ENCODE results near the gene S100A10.
A peak's percentile ranks its signal among the peaks of the same experiment; 100 is the strongest.

S100A10 gene

GRCh38 chr1:151991663-151992302 is 1.9 kb downstream of the S100A10 start:
- Histone ChIP-seq H3K27ac (ENCODE audit: low read depth, low read length) (no peak overlapping the region), H2AFZ (ENCODE audit: low read depth, low read length, severe bottlenecking) (no peak overlapping the region), H3K79me2 (ENCODE audit: insufficient read depth, low read length) (no peaks in the 10 kb centered on the region), H3K9me2 (replicated peaks; ENCODE audit: insufficient read depth, low read length) (no peaks in the 10 kb centered on the region), H3K4me3 (ENCODE audit: insufficient read depth, low read length, poor library complexity, severe bottlenecking) (no peak overlapping the region), H3K36me3 (ENCODE audit: low read length) (no peaks in the 10 kb centered on the region), H3K4me2 (ENCODE audit: low read depth, low read length, poor library complexity, severe bottlenecking) (peak overlapping the region; percentile 51), H3F3A (ENCODE audit: insufficient read depth) (peaks cover 10% of the 10 kb centered on the region), H3K9ac (ENCODE audit: low read length) (no peak overlapping the region), H4K20me1 (ENCODE audit: low read depth, low read length) (no peaks in the 10 kb centered on the region), H3K9me3 (ENCODE audit: insufficient read depth, low read length) (no peaks in the 10 kb centered on the region), H3K27me3 (ENCODE audit: low read length) (no peaks in the 10 kb centered on the region)
- TF ChIP-seq CTCF (IDR thresholded peaks at IDR 0.05; ENCODE audit: insufficient read depth, low read length, poor library complexity, severe bottlenecking) = no peak
- no peak for TF ChIP-seq EZH2phosphoT487 (conservative IDR thresholded peaks at IDR 0.05; ENCODE audit: low read length)

DNA sequence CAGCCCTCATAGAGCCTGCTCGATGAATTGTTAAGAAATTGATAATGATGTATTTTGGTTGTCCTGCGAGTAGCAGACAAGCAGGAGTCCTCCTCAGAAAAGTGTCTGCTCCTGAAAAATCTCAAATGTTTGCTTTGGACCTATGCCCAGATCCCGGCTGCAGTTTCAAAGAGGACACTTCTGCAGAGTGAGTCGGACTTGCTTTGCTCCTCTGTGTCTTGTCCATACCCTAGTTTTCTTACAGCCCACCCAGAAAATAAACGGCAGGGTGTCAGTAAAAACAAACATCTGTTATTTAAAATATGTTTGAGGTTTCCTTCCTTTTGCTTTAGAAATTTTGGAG is 2.8 kb downstream of the S100A10 start:
- Histone ChIP-seq H4K20me1 (ENCODE audit: low read depth, low read length) (no peaks in the 10 kb centered on the region), H3K79me2 (ENCODE audit: insufficient read depth, low read length) (no peaks in the 10 kb centered on the region), H3K4me2 (ENCODE audit: low read depth, low read length, poor library complexity, severe bottlenecking) (no peak overlapping the region), H3K27ac (ENCODE audit: low read depth, low read length) (no peak overlapping the region), H3K9ac (ENCODE audit: low read length) (no peak overlapping the region), H3K27me3 (ENCODE audit: low read length) (no peaks in the 10 kb centered on the region), H3K36me3 (ENCODE audit: low read length) (no peaks in the 10 kb centered on the region), H3K4me3 (ENCODE audit: insufficient read depth, low read length, poor library complexity, severe bottlenecking) (no peak overlapping the region), H3K9me2 (replicated peaks; ENCODE audit: insufficient read depth, low read length) (no peaks in the 10 kb centered on the region), H3K9me3 (ENCODE audit: insufficient read depth, low read length) (no peaks in the 10 kb centered on the region), H3F3A (ENCODE audit: insufficient read depth) (peaks cover 7% of the 10 kb centered on the region; the same call in 1 of the 2 replicates), H2AFZ (ENCODE audit: low read depth, low read length, severe bottlenecking) (no peak overlapping the region)
- TF ChIP-seq EZH2phosphoT487 (conservative IDR thresholded peaks at IDR 0.05; ENCODE audit: low read length) (no peak), CTCF (IDR thresholded peaks at IDR 0.05; ENCODE audit: insufficient read depth, low read length, poor library complexity, severe bottlenecking) (no peak)

- no peaks in the 10 kb centered on the region for H3K27me3 ChIP-seq (ENCODE audit: low read length)
- no peak overlapping the region for H3K4me3 ChIP-seq (ENCODE audit: insufficient read depth, low read length, poor library complexity, severe bottlenecking)
- no peaks in the 10 kb centered on the region for H4K20me1 ChIP-seq (ENCODE audit: low read depth, low read length)
- H3K27ac ChIP-seq (ENCODE audit: low read depth, low read length) = no peak overlapping the region
- no peaks in the 10 kb centered on the region for H3K9me2 ChIP-seq (replicated peaks; ENCODE audit: insufficient read depth, low read length)
- H3K9ac ChIP-seq (ENCODE audit: low read length) = no peak overlapping the region
- no peak for TF ChIP-seq CTCF (IDR thresholded peaks at IDR 0.05; ENCODE audit: insufficient read depth, low read length, poor library complexity, severe bottlenecking)
- TF ChIP-seq EZH2phosphoT487 (conservative IDR thresholded peaks at IDR 0.05; ENCODE audit: low read length) = no peak
- no peak overlapping the region for H2AFZ ChIP-seq (ENCODE audit: low read depth, low read length, severe bottlenecking)
- H3F3A ChIP-seq (ENCODE audit: insufficient read depth) = 0 out of 2 replicates have a peak, but pooled peaks cover under 1% of the 10 kb centered on the region
- H3K79me2 ChIP-seq (ENCODE audit: insufficient read depth, low read length) = no peaks in the 10 kb centered on the region
- no peak overlapping the region for H3K4me2 ChIP-seq (ENCODE audit: low read depth, low read length, poor library complexity, severe bottlenecking)
- no peaks in the 10 kb centered on the region for H3K9me3 ChIP-seq (ENCODE audit: insufficient read depth, low read length)
- no peaks in the 10 kb centered on the region for H3K36me3 ChIP-seq (ENCODE audit: low read length)
Observed at GRCh38 chr1:151990058-151990855, 3.4 kb downstream of the S100A10 start.
